Esophagus muscularis mucosa (tissue), 4 donors: ENCODE results near the gene PTPRN.

Source experiments
- CTCF ChIP-seq, 3 experiments: fragments of 200-600 bp in 2 of 3; fragments of 450-650 bp in 1 of 3; sonication (generic) in 2 of 3; IDR thresholded peaks; one replicate each; pipeline ENCODE4 v1.5.1; 2017 to 2019; ENCODE audit warnings: antibody characterized with exemption in 3 of 3, mild to moderate bottlenecking in 2 of 3, moderate library complexity in 1 of 3
- EP300 ChIP-seq: sonication (generic); formaldehyde crosslinking; IDR thresholded peaks from one replicate; pipeline ENCODE4 v1.6.1; 2017; ENCODE audit warnings: antibody characterized with exemption
- POLR2A ChIP-seq: fragments of 450-650 bp; IDR thresholded peaks from one replicate; pipeline ENCODE4 v1.6.1; 2017; ENCODE audit warnings: antibody characterized with exemption, moderate library complexity, mild to moderate bottlenecking, low read depth
- POLR2AphosphoS5 ChIP-seq, 2 donors: sonication (generic); formaldehyde crosslinking; IDR thresholded peaks; one replicate each; pipeline ENCODE4 v1.6.1; 2017; ENCODE audit warnings: antibody characterized with exemption in 2 of 2

GRCh38 chr2:219277703-219278654 lies 31.2 kb downstream of the PTPRN start:
- TF ChIP-seq CTCF (IDR thresholded peaks at IDR 0.05) (peak; percentile 98 to 100 (median 98)), EP300 (no peak), POLR2A (no peak), POLR2AphosphoS5 (IDR thresholded peaks at IDR 0.05) (peak; percentile 56 to 83)
